HepG2 (cell line): ENCODE measurements around the gene PTH1R. TPM values are rescaled to one million over a fixed set of nuclear protein-coding genes. Genes with fewer than 3 reads are reported as not detected.

Experiments
- CEBPG ChIP-seq: IDR thresholded peaks from 2 replicates; pipeline ENCODE4 v1.6.1; 2016
- CENPX ChIP-seq: sonication (generic); formaldehyde crosslinking; IDR thresholded peaks from 2 replicates; pipeline ENCODE4 v1.9.0; 2021; ENCODE audit warnings: mild to moderate bottlenecking, missing genetic modification reagents, moderate library complexity
- HDAC1 ChIP-seq: sonication (generic); formaldehyde crosslinking; IDR thresholded peaks from 2 replicates; pipeline ENCODE4 v1.5.1; 2020; ENCODE audit warnings: mild to moderate bottlenecking, missing genetic modification reagents
- HDAC6 ChIP-seq: fragments of 200-600 bp; sonication (generic); IDR thresholded peaks from 2 replicates; pipeline ENCODE4 v1.7.0; 2017; ENCODE audit warnings: mild to moderate bottlenecking, antibody characterized with exemption, low read length, low read depth
- KLF12 ChIP-seq: sonication (generic); formaldehyde crosslinking; IDR thresholded peaks from 2 replicates; pipeline ENCODE4 v1.4.0; 2020; ENCODE audit warnings: missing genetic modification reagents, borderline replicate concordance
- TAF1 ChIP-seq: sonication (generic); formaldehyde crosslinking; IDR thresholded peaks from 2 replicates; pipeline ENCODE4 v1.4.0; 2020; ENCODE audit warnings: missing genetic modification reagents
- ZBTB3 ChIP-seq: sonication (generic); formaldehyde crosslinking; IDR thresholded peaks from 2 replicates; pipeline ENCODE4 v1.4.0; 2020; ENCODE audit warnings: low read depth, mild to moderate bottlenecking, moderate library complexity, missing genetic modification reagents, borderline replicate concordance
- ZEB1 ChIP-seq: IDR thresholded peaks from 2 replicates; pipeline ENCODE4 v1.6.1; 2012; ENCODE audit warnings: mild to moderate bottlenecking, low read depth, inconsistent platforms; ENCODE audit not compliant: insufficient replicate concordance
- ZNF264 ChIP-seq: sonication (generic); formaldehyde crosslinking; IDR thresholded peaks from 2 replicates; pipeline ENCODE4 v1.4.0; 2020; ENCODE audit warnings: missing genetic modification reagents
- ZNF7 ChIP-seq: IDR thresholded peaks from 2 replicates; pipeline ENCODE4 v1.6.1; 2016; ENCODE audit warnings: missing biosample characterization, missing genetic modification reagents
- polyA plus RNA-seq, 8 experiments: library from polyadenylated mRNA; depleted of rRNA in 3 of 8; stranded (reverse) in 7 of 8; unstranded in 1 of 8; fragments of >200 nt; fragmentation: Illumina TruSeq in 4 of 8; extraction: Trizol in 4 of 8; gene quantifications; 2 replicates each; pipeline versions ENCODE4 v1.2.1 to v1.2.3, GENCODE V29; 2011 to 2016; ENCODE audit warnings: low read depth in 4 of 8, missing spikeins in 1 of 8, mixed read lengths in 1 of 8; ENCODE audit not compliant: insufficient read depth in 1 of 8
- total RNA-seq, 5 experiments: library from RNA; depleted of rRNA; stranded (reverse); fragments of >200 nt; fragmentation: Illumina TruSeq; extraction: Trizol; gene quantifications; 2 replicates each; pipeline ENCODE4 v1.2.3, GENCODE V29; 2016; ENCODE audit warnings: low read depth in 1 of 5
- TF ChIP-seq, protein P1 (sequence below): sonication (generic); formaldehyde crosslinking; IDR thresholded peaks from 2 replicates; pipeline ENCODE4 v1.5.0; 2020; ENCODE audit warnings: missing genetic modification reagents, mild to moderate bottlenecking, borderline replicate concordance
- TF ChIP-seq, protein P2 (sequence below): sonication (generic); formaldehyde crosslinking; IDR thresholded peaks from 2 replicates; pipeline ENCODE4 v1.8.1; 2023; ENCODE audit warnings: mild to moderate bottlenecking, missing genetic modification reagents, borderline replicate concordance
- TF ChIP-seq, protein P3 (sequence below): sonication (generic); formaldehyde crosslinking; conservative IDR thresholded peaks from 2 replicates; pipeline ENCODE4 v1.4.0; 2020; ENCODE audit warnings: mild to moderate bottlenecking, missing genetic modification reagents, moderate library complexity
- TF ChIP-seq, protein P4 (sequence below): sonication (generic); formaldehyde crosslinking; IDR thresholded peaks from 2 replicates; pipeline ENCODE4 v1.5.0; 2020; ENCODE audit warnings: mild to moderate bottlenecking, missing genetic modification reagents
- TF ChIP-seq, protein P5 (sequence below): sonication (generic); formaldehyde crosslinking; IDR thresholded peaks from 2 replicates; pipeline ENCODE4 v1.4.0; 2020; ENCODE audit warnings: missing genetic modification reagents
- TF ChIP-seq, protein P6 (sequence below): sonication (generic); formaldehyde crosslinking; IDR thresholded peaks from 2 replicates; pipeline ENCODE4 v1.4.0; 2020; ENCODE audit warnings: missing genetic modification reagents, borderline replicate concordance

Gene PTH1R
- total and polyA plus RNA-seq, 2 of the 13 experiments (the other 11 are each of a cell fraction or from before 2014, with no cell fraction given), result not detected

DNA sequence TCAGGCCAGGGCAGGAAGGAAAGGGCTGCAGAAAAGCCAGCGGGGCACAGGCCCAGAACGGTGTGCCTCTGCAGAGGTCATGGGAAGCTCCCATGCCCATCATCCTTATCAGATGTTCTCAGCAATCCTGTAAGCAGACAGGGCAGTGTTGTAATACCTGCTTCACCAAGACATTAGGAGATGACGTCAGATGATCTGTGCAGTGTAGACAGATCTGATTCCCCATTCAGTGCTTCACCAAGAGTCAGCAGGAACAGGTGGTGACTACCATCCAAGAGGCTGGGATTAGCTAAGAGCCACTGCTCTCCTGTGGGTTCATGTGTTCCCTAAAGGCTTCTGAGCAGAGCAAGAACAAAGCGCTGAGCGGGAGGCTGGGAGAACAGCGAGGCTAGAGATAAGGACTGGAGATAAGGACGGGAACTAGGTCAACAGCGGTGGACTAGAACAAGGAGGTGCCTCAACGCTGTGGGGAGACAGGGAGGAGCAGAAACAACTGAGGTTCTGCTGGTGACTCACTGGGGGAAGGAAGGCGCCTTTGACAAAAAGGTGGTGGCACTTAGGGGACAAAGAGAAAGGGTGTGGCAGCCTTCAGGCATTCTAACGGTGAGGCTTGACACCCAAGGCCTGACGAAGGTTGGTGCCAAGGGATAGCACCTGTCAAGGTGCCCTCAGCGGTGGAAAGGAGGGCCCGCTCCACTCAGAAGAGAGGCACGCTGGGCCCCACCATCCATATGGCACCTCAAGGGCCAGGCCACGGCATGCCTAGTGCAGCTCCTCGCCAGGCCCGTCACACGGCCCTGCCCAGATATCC, 70.7 kb downstream of the PTH1R start (continued):
- TF ChIP-seq, protein P1, sequence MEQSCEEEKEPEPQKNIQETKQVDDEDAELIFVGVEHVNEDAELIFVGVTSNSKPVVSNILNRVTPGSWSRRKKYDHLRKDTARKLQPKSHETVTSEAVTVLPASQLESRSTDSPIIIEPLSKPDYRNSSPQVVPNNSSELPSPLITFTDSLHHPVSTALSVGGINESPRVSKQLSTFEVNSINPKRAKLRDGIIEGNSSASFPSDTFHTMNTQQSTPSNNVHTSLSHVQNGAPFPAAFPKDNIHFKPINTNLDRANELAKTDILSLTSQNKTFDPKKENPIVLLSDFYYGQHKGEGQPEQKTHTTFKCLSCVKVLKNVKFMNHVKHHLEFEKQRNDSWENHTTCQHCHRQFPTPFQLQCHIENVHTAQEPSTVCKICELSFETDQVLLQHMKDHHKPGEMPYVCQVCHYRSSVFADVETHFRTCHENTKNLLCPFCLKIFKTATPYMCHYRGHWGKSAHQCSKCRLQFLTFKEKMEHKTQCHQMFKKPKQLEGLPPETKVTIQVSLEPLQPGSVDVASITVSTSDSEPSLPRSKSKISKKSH (CRISPR knock-in tag), result no peak
- TF ChIP-seq ZEB1 (no peak), KLF12 (CRISPR knock-in tag) (no peak), ZBTB3 (CRISPR knock-in tag) (no peak), HDAC6 (no peak), HDAC1 (CRISPR knock-in tag) (peak; percentile 56), CEBPG (peak; percentile 45; the same call in 1 of the 2 replicates), TAF1 (CRISPR knock-in tag) (no peak), ZNF7 (CRISPR knock-in tag) (no peak), ZNF264 (CRISPR knock-in tag) (no peak), CENPX (no peak)
- TF ChIP-seq, protein P2, sequence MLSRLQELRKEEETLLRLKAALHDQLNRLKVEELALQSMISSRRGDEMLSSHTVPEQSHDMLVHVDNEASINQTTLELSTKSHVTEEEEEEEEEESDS (CRISPR knock-in tag), result no peak
- TF ChIP-seq, protein P3, sequence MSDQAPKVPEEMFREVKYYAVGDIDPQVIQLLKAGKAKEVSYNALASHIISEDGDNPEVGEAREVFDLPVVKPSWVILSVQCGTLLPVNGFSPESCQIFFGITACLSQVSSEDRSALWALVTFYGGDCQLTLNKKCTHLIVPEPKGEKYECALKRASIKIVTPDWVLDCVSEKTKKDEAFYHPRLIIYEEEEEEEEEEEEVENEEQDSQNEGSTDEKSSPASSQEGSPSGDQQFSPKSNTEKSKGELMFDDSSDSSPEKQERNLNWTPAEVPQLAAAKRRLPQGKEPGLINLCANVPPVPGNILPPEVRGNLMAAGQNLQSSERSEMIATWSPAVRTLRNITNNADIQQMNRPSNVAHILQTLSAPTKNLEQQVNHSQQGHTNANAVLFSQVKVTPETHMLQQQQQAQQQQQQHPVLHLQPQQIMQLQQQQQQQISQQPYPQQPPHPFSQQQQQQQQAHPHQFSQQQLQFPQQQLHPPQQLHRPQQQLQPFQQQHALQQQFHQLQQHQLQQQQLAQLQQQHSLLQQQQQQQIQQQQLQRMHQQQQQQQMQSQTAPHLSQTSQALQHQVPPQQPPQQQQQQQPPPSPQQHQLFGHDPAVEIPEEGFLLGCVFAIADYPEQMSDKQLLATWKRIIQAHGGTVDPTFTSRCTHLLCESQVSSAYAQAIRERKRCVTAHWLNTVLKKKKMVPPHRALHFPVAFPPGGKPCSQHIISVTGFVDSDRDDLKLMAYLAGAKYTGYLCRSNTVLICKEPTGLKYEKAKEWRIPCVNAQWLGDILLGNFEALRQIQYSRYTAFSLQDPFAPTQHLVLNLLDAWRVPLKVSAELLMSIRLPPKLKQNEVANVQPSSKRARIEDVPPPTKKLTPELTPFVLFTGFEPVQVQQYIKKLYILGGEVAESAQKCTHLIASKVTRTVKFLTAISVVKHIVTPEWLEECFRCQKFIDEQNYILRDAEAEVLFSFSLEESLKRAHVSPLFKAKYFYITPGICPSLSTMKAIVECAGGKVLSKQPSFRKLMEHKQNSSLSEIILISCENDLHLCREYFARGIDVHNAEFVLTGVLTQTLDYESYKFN, result peak; percentile 58; the same call in 1 of the 2 replicates
- TF ChIP-seq, protein P4, sequence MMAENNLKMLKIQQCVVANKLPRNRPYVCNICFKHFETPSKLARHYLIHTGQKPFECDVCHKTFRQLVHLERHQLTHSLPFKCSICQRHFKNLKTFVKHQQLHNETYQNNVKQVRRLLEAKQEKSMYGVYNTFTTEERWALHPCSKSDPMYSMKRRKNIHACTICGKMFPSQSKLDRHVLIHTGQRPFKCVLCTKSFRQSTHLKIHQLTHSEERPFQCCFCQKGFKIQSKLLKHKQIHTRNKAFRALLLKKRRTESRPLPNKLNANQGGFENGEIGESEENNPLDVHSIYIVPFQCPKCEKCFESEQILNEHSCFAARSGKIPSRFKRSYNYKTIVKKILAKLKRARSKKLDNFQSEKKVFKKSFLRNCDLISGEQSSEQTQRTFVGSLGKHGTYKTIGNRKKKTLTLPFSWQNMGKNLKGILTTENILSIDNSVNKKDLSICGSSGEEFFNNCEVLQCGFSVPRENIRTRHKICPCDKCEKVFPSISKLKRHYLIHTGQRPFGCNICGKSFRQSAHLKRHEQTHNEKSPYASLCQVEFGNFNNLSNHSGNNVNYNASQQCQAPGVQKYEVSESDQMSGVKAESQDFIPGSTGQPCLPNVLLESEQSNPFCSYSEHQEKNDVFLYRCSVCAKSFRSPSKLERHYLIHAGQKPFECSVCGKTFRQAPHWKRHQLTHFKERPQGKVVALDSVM (CRISPR knock-in tag), result peak; percentile 59; the same call in 1 of the 2 replicates
- TF ChIP-seq, protein P5, sequence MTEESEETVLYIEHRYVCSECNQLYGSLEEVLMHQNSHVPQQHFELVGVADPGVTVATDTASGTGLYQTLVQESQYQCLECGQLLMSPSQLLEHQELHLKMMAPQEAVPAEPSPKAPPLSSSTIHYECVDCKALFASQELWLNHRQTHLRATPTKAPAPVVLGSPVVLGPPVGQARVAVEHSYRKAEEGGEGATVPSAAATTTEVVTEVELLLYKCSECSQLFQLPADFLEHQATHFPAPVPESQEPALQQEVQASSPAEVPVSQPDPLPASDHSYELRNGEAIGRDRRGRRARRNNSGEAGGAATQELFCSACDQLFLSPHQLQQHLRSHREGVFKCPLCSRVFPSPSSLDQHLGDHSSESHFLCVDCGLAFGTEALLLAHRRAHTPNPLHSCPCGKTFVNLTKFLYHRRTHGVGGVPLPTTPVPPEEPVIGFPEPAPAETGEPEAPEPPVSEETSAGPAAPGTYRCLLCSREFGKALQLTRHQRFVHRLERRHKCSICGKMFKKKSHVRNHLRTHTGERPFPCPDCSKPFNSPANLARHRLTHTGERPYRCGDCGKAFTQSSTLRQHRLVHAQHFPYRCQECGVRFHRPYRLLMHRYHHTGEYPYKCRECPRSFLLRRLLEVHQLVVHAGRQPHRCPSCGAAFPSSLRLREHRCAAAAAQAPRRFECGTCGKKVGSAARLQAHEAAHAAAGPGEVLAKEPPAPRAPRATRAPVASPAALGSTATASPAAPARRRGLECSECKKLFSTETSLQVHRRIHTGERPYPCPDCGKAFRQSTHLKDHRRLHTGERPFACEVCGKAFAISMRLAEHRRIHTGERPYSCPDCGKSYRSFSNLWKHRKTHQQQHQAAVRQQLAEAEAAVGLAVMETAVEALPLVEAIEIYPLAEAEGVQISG (CRISPR knock-in tag), result 0 out of 2 replicates have a peak, but pooled peaks have one; percentile 54
- TF ChIP-seq, protein P6, sequence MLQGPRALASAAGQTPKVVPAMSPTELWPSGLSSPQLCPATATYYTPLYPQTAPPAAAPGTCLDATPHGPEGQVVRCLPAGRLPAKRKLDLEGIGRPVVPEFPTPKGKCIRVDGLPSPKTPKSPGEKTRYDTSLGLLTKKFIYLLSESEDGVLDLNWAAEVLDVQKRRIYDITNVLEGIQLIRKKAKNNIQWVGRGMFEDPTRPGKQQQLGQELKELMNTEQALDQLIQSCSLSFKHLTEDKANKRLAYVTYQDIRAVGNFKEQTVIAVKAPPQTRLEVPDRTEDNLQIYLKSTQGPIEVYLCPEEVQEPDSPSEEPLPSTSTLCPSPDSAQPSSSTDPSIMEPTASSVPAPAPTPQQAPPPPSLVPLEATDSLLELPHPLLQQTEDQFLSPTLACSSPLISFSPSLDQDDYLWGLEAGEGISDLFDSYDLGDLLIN, result no peak
